GM19025 (cell line): Measurements from ENCODE around the gene KRT79.
"Not testable (repeated sequence)": the region's sequence is repeated elsewhere in the genome, so short reads cannot be mapped to it uniquely, and the experiment has no call there.

Experiments
- ATAC-seq: cut with Tn5 transposase; IDR thresholded peaks from one replicate; pipeline ENCODE4 v1.9.1; 2021; ENCODE audit warnings: mild to moderate bottlenecking, low read depth, moderate library complexity; ENCODE audit not compliant: unreplicated experiment

KRT79 gene

DNA sequence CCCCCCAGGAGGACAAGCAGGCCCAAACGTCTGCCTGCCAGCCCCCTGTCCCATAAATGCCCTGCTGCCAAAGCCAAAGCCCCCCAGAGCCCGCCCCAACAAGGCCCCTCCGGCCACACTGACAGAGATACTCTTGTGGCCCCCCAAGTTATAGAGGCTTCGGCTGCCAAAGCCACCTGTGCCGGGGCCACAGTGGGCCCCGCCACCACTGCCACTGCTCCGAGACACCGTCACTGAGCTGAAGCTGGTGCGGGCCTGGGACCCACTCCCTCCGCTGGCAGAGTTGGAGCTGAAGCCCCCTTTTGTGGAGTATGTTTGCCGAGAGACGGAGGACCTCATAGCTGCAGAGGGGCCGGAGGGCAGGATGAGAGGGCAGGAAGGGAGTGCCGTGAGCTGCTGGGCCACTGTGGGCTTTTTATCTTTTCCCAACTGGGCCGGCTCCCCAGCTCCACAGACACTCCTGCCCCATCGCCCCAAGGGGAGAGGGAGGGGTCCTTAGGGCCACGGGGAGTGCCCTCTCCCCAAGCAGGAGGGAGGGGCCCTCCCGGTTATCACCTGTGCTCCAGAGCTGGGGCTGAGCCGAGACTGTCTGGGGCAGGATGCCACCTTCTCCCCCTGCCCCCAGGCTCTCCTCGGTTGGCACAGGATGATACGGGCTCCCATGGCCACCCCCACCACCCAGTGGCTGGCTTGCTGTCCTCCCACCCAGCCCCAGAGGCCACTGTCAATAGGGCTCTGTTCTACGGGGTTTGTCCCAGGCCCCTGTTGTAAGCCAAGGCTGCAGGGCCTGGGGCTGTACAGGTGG is at the start of gene KRT79:
TSS of gene KRT79 (minus strand) at position 390 of the 805 bp plus-strand sequence. CDS start at position 339, 51 bp downstream.
- ATAC-seq: no peak

DNA sequence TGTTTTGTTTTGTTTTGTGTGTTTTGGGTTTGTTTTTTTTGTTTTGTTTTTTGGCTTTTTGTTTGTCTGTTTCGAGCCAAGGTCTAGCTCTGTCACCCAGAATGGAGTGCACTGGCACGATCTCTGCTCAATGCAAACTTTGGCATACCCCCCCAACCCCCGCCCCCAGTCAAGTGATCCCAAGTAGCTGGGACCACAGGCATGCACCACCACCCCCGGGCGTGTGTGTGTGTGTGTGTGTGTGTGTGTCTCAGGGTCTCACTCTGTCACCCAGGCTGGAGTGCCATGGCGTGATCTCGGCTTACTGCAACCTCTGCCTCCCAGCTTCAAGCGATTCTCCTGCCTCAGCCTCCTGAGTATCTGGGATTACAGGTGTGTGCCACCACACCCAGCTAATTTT is 46.4 kb upstream of the KRT79 start:
- ATAC-seq: not testable (repeated sequence)

DNA sequence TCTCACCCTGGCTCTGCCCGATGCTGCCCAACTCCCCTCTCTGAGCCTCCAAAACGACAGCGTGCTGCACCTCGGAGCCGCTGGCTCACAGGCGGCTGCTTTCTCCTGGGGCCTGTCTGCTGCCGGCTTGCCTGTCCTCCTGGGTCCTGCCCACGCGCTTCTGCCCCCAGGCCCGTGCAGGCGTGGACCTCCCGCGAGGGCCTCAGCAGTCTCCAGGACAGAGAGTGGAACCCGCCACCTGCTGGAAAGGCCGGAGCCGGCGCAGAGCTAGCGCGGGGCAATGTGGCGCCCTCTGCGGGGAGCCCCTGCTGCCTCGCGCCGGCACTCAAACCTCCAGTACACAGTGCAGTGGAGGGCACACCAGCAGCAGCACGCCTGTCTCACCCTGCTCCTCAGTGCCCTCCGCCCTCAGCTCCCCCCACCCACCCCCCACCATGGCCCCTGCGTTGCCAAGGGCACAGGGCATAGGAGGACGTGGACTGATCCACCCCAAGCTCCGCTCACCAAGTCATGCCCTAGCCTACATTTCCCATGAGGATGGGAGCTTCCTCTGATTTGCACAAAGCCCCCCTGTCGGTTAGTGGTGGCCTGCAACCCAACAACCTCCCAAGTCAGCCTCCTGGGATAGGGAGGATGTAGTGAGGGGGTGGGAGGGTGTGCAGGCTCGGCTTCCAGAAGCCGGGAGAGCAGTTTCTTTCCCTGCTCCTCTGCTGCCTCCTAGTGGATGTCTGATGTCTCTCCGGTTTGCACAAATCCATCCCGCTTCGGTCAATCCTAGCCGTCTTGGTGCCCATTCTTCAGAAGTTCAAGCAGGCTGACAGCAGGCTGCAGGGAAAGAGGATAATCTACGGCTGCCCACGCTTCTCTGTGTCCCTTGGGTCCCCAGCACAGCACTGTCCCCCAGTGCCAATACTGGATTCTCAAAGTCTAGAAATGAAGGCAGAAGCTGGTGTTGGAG is 45.6 kb upstream of the KRT79 start:
- ATAC-seq: peak; percentile 72

DNA sequence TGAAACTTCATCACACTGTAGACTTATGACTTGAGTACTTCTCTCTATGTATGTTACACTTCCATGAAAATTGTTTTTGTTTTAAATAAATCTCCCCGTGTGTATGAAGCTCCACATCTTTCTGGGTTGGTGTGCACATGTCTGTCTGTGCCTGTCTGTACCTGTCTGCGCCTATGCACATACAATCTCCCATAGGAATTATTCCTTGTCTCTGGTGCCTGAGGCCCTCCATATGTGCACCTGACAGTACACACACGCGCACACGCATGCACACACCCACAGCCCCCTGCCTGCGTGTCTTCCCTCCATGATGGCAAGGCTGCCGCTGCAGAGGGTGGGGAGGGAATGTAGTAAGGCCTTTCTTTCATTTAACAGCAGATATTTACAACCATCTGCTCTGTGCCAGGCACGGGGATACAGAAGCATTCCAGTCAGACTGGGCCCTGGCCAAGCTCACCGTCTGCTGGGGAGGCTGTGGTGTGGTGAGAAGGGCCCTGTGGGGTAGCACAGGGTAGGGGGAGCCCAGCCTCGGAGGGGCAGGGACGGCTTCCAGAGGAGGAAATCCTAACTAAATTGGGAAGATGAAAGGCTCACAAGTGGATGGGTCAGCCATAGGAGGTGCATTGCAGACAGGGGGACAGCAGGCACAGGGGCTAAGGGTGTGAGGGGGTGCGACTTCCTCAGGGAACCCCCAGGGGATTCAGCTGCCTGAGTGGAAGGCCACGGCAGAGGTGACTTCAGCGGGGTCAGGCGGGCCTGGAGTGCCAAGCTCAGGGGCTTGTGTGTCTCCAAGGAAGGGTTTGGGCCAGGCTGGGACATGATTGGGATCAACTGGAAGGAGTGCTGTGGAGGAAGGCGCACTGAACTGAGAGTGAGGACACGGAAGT is 44.6 kb upstream of the KRT79 start:
- no peak for ATAC-seq

DNA sequence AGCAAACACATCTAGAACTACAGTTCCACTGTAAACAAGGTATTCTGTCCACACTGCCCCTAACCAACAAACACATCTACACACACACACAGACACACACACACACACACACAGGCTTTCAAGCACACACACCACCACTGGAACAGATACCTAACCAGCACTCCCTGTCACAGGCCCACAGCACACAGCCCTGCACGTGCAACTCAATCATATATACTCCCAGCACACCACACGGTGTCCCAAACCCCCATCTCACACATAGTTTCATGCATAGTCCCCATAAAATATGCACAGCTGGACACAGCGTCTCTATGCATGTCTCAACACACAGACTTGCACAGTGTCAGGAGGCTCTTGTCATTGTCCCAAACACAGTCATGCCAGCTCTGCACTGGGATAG is 43.1 kb upstream of the KRT79 start:
- no peak for ATAC-seq

DNA sequence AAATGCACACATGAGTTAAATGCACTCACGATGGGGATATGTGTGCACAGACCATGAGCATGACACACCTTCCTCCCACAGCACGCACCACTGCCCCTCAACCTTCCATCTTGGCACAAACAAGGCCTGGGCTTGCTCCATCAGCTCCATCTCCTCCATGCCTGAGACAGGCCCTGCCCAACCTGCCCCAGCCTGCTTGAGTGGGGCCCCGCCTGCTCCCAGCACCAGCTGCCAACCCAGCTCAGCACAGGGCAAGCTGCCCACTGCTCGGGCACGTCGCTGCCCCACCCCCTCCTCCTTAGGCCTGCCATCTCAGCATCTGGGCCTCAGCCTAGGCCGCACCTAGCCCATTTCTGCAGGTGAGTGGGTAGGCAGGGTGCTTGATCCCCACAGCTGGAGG is 42.3 kb upstream of the KRT79 start:
- ATAC-seq: no peak

DNA sequence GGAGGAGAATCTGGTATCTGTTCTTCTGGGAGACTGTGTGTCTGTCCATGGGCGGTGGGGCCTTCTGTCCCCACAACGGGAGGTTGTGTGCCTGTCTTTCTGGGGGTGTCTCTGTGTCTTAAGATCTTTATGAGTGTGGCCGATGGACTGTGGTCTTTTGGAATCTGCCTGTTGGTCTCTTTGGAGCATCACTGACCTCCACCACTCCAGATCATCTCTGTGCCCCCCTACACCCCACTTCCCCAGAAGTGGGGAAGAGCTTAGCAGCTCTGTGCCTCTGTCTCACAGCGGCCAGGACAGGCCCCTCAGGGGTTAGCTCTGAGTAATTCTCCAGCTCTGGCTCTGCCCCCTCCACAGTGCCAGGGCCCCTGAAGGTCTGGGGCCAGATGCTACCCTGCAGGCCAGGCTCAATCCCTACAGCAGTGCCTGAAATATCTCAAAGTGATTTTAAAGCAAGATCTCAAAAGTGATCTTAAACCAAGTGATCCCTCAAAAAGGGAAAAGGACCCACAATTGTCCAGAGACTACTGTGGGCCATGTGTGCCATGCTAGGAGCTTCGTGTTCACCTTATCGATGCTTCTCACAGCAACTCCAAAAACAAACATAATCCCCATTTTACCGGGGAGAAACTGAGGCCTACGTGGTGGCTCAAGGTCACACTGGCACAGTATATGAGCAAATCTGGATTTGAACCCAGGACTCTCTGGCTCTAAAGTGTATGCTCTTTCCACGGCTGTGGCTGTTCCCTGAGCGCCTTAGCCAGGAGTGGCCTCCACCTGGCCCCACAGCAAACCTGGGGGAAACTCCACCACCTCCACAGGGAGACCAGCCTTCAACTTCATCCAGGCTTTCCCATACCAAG is 40.7 kb upstream of the KRT79 start:
- no peak for ATAC-seq

DNA sequence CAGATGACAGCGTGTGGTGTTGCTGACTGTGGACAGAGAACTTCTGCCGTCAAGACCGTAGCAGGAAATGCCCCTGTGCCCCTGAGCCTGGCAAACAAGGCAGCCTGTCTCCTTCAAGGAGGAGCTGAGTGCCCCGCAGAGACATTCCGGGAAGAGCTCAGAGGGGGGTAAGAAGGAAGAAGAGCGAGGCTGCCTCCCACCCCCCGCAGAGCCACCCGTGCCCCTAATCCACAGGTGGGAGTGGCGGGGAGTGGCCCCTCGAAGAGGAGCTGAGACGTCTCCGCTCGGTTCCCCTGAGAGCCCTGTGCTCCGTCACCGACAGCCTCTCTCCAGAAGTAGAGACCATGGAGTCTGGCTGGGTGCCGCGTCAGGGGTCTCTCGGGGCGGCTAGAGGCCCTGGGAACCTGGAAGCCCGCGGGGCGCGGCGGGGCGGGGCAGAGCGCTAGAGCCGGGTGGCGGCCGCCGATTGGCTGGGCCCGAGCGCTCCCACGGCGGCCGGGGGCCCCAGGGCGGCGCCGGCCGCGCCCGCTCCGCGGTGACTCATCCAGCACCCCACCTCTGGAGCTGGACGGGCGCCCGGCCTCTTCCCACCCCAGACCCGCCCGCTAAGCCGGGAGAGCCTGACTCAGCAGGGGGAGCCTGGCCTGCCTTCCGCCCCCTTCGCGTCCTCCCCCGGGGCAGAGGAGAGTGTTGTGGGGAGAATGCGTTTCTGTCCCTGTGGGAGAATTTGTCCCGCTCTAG is 39.9 kb upstream of the KRT79 start:
- ATAC-seq: peak; percentile 47

DNA sequence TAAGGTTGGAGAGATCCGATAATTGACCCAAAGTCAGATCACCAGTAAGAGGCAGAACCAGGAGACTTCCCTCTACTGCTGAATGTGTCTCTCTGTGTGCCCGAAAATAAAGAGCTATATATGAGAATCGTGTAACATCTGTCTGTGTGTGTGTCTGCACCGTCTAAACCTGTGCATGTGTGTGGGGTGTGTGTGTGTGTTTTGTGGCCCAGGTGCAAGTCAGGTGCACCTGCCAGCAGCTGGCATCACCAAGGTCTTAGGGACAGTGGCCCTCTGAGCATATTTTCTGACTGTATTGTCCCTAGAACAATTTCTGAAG is 39.4 kb upstream of the KRT79 start:
- no peak for ATAC-seq

DNA sequence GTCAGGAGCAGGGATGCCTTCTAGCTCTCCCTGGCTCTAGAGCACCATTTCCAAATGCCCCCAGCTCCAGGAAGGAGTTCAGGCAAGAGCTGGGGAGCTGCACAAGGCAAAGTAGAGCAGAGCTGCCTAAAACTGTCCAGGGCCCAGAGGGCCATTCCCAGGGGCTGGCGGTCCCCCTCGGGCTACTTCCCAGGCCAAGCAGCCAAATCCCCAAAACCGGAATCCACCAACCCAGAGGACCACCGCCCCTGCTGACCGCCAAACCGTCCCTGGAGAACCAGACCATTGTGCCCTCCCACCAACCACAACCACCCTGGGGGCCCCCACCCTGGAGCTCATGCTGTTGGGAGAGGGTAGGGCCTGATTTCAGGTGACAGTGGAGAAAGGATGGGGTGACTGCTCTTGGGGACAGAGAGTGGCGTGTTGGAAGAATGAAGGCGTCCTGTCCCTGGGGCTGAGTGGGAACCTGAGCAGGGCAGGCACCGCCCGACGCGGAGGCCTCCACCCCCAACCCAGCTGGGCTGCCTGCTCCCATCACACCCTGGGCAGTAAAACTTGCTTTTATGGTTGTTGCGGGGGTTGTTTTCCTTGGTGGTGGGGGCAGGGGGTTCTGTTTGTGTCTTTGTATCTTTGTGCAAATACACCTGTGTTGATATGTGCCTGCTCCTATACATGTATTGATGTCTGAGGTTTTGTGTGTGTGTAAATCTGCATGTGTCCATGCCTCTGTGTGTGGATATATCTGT is 38.7 kb upstream of the KRT79 start:
- no peak for ATAC-seq

DNA sequence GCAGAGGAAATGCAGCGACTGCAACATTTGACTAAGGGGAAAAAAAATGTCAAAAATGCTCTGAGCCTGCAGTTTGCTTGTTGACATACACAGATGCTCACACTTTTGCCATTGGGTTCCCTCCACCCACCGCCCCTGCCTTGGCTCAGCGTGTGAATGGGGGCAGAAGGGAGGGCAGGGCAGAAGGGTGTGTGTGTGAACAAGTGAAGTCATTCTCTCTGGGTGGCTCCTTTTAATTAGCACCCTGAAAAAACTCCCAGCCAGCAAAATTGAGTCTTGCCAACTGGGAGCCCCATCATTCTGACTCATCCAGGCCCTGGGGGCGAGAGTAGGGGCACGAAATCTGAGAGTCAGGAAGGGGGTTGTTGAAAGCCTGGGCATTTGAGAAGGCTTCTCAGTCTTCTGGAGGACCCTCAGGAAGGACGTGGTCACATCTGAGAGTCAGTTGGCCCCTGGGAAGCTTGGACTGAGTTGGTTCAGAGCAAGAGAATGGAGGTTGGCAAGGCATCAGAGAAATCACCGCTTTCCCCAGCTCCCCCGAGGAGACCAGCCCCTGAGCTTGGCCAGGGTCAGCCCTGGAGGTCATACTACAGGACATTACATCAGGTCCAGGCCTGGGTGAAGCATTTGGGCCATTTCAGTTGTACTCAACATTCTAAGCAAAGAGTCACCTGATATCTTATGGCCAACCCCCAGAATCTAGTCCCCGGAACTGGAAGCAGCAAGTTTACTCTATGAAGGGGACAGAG is 37.4 kb upstream of the KRT79 start:
- ATAC-seq: no peak

DNA sequence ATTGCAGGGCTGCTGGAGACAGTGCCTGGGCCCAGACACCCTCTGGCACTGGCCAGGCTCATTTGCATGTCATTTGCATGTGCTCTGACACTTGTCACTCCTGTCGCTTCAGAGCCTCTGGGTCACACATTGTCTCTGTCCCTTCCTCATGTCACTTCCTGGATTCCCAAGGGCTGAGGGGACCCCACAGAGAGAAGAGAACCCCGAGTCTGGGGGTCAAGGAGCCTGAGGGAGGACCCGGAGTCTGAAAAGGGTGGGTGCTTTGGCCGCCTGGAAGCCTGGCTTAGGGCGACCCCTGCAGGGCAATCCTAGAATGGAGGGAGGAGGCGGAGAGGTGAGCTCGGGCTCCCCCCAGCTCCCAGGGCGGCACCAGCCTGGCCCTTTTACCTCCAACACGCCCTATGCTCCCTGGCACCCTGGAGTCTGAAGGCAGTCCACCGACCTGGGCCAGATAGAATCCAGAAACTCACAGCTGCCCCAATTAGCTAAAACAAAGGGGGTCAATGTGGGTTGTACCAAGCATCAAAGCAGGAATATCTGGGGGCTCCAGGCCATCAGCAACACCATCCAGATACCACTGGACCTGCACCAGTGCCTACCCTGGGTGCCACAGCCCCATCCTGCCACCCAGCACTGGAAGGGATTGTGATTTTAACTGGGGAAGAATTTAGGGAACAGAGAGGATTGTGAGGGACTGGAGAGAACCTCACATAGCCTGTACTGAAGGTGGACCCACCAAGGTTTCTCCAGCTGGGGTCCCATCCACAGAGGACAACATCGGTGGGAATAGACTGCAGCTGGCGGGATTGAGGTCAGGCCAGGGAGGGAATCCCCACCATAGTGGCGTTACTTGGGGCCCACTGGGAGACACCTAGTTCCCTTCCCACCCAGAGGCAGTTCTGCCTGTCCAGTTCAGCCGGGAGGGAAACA is 36.5 kb upstream of the KRT79 start:
- ATAC-seq: peak; percentile 60

DNA sequence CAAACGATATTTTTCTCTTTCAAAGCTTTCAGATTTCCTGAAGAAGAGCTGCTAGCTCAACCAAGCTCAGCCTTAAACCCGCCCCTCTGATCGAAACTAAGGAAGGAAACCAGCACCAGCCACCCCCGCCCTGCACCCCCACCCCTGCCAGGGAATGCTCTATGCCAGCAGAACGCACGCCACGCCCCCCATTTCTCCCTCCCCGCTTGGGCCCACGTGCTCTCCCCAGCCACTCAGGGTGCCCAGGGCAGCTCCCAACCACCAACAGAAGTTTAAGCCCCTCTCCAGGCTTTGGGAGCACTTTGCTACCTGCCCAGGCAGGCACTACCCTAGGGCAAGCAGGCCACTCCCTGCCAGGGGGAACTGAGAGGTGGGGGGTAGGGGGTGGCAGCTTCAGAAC is 33.5 kb upstream of the KRT79 start:
- no peak for ATAC-seq

DNA sequence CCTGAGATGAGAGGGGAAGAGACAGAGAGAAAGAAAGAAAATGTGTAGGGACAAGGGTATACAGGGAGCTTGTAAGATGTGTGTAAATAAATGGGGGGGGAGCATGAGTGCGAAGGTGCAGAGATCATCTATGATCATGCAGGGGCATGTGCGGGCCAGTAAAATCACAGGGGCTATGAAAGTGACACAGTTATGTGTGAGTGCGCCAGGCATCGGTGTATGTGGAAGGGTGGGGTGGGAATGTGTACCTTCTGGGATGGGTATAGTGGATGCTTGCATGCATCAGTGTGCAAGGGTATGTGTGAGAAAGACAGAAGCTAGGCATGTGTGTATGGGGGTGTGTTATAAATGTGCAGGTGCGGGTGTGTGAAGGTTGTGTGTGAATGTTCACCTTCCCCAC is 33.0 kb upstream of the KRT79 start:
- ATAC-seq: no peak

DNA sequence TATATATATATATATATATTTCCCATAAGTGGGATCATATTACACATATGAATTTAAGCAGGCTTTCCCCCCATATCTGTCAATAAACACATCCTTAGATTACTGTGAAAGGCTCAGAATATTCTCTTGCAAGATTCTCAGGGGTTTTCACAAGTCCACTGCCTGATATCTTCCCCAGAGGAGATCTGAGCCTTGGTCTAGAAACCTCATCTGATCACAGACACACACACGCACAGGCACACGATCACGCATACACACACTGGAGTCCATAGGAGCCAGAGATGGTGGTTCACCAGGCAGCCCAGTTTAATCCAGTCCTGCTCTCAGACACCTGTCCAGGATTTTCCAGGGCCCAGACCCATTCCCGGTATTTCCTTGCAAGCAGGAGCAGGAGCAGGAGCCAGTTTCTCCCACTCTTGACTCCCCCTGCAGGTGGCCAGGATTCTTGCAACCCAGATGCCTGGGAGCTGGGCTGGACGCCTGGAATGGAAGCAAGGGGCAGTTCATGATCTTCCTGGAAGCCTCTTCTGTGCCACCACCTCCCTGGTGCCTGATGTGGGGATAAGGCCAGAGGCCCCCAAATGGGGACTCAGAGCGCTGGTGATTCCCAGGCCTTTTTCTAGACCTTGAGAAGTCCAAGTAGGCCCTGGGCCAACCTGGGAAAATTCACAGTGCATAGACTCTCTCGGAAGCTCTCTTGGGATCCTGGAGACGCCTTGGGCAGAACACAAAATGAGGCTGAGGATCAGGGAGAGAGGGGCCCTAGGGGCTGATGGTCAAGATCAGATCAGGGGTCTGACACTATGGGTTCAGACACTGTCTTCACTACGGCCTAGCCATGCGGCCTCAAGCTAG is 31.2 kb upstream of the KRT79 start:
- ATAC-seq: no peak

DNA sequence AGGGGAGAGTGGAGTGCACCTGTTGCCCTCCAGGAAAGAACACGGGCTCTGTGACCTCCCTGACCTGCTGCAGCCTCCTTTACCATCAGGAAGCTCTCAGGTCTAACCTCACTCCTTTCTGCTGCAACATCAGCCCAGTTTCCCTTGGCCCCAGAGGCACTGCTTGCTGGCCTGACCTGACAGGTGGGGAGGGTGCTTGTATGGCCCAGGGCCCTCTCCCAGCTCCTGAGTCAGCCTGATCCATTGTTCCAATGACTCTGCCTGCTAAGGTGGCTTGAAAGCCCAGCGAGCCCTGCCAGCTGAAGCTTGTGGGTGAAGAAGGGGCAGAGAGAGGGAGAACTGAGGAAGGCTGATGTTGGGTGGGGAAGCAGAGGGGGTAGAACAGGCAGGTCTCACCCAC is 27.9 kb upstream of the KRT79 start:
- ATAC-seq: no peak
